ENCODE data around the gene PCDHA6.
"Not testable (repeated sequence)": the region's sequence is repeated elsewhere in the genome, so short reads cannot be mapped to it uniquely, and the experiment has no call there.

Gene PCDHA6

DNA sequence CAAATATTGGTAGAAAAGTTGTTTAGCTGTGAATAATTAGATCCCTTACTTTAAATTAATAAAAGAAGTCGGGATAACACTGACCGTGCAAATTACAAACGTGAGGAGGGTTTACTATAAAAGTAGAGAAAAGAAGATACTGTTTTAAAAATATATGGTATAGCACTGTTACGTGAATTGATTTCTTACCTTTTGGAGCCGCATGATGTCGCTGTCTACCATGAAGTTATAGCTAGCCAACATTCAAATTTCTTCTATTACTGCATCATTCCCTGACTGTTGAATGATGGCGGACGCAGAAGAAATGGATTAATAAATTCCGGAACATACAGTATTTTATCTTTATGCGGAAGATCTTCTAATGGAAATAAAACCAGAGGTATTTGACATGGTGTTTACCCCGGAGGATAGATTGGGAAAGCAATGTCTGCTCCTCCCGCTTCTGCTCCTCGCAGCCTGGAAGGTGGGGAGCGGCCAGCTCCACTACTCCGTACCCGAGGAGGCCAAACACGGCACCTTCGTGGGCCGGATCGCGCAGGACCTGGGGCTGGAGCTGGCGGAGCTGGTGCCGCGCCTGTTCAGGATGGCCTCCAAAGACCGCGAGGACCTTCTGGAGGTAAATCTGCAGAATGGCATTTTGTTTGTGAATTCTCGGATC, at the start of gene PCDHA6:
PCDHA6 (plus strand) TSS at position 257 of the 658 bp plus-strand sequence; CDS start at position 389, 132 bp downstream.
- no peak for DNase-seq

- DNase-seq = no peak
Measured at GRCh38 chr5:140780512-140780911, 47.2 kb upstream of the PCDHA6 start.

DNA sequence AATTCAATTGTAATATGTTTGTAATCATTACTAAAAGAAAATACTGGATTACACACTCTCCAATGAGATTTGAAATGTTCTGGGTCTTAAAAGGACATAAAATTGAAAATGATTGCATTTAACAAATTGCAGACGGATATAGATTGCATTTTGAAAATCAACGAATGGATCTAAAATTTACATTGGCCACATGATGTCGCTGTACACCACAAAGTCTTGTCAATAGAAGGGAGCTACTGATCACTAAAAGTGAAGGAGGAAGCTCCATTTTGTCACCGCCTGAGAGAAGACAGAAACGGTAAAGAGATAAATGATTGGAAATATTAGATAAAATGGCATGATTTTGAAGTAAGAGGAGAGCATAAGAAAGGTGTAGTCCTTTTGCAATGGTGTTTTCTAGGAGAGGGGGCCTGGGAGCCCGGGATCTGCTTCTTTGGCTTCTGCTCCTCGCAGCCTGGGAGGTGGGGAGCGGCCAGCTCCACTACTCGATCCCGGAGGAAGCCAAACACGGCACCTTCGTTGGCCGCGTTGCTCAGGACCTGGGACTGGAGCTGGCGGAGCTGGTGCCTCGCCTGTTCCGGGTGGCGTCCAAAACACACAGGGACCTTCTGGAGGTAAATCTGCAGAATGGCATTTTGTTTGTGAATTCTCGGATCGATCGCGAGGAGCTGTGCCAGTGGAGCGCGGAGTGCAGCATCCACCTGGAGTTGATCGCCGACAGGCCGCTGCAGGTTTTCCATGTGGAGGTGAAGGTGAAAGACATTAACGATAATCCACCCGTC, 41.7 kb upstream of the PCDHA6 start, which contains the start of gene PCDHA1:
PCDHA1 (plus strand) TSS at position 236 of the 782 bp plus-strand sequence.
- no peak for DNase-seq

DNA sequence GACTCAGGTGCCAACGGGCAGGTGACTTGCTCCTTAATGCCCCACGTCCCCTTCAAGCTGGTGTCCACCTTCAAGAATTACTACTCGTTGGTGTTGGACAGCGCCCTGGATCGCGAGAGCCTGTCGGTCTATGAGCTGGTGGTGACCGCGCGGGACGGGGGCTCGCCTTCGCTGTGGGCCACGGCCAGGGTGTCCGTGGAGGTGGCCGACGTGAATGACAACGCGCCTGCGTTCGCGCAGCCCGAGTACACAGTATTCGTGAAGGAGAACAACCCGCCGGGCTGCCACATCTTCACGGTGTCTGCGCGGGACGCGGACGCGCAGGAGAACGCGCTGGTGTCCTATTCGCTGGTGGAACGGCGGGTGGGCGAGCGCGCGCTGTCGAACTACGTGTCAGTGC, 40.3 kb upstream of the PCDHA6 start:
- DNase-seq = not testable (repeated sequence)

DNA sequence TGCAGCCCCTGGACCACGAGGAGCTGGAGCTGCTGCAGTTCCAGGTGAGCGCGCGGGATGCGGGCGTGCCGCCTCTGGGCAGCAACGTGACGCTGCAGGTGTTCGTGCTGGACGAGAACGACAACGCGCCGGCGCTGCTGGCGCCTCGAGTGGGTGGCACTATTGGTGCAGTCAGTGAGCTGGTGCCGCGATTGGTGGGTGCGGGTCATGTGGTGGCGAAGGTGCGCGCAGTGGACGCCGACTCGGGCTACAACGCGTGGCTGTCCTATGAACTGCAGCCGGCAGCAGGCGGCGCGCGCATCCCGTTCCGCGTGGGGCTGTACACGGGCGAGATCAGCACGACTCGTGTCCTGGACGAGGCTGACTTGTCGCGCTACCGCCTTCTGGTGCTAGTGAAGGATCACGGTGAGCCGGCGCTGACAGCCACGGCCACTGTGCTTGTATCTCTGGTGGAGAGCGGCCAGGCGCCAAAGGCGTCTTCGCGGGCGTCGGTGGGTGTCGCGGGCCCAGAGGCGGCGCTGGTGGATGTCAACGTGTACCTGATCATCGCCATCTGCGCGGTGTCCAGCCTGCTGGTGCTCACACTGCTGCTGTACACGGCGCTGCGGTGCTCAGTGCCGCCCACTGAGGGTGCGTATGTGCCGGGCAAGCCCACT, 39.8 kb upstream of the PCDHA6 start:
- not testable (repeated sequence) for DNase-seq

DNA sequence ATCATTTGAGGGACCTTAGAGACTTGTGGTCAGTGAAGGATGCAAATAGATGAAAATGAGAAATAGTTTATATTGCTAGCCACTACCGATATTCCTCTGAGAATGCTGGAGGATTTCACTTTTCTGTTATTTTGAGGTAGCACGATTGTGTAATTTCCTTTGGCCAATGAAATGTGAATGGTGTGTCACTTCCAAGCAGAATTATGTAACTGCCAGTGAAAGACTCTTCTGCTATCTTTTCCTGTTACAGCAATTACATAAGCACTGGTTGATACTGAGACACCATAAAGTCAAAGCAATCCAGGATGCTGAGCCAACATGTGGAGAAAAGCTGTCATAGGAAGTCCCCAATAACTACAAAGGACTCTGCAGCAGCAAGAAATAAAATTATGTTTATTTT, 36.7 kb upstream of the PCDHA6 start:
- no peak for DNase-seq

DNA sequence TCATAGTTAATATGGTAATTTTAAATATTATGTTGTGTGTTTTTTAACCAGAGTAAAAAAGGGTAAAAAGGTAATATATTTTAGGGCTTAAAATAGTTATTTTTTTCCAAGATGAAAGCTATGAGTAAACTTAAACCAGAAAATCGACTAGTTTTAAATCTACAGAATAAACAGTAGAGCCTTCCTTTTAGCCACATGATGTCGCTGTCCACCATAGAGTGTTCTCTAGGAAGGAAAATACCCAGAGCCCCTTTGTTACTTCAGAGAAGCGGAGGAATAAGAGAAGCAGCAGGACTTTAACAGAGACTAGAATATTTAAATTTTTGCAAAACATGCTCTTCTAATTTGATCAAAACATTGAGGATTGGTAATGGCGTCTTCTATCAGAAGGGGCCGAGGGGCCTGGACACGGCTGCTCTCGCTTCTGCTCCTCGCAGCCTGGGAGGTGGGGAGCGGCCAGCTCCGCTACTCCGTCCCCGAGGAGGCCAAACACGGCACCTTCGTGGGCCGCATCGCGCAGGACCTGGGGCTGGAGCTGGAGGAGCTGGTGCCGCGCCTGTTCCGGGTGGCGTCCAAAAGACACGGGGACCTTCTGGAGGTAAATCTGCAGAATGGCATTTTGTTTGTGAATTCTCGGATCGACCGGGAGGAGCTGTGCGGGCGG, 33.0 kb upstream of the PCDHA6 start, which contains the start of gene PCDHA2:
PCDHA2 (plus strand) TSS at position 258 of the 664 bp plus-strand sequence.
- DNase-seq = no peak

DNA sequence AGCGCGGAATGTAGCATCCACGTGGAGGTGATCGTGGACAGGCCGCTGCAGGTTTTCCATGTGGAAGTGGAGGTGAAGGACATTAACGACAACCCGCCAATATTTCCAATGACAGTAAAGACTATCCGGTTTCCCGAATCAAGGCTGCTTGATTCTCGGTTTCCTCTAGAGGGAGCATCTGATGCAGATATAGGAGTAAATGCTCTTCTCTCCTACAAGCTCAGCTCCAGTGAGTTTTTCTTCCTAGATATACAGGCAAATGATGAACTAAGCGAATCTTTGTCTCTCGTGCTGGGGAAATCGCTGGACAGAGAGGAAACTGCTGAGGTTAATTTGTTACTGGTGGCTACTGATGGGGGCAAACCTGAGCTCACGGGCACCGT, 32.5 kb upstream of the PCDHA6 start:
- DNase-seq = no peak

- not testable (repeated sequence) for DNase-seq
Measured at GRCh38 chr5:140796072-140796717, 31.6 kb upstream of the PCDHA6 start.

DNA sequence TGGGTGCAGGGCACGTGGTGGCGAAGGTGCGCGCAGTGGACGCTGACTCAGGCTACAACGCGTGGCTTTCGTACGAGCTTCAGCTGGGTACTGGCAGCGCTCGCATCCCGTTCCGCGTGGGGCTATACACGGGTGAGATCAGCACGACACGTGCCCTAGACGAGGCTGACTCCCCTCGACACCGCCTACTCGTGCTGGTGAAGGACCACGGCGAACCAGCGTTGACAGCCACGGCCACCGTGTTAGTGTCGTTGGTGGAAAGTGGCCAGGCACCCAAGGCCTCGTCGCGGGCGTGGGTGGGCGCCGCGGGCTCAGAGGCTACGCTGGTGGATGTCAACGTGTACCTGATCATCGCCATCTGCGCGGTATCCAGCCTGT, 31.1 kb upstream of the PCDHA6 start:
- no peak for DNase-seq

GRCh38 chr5:140800816-140801493, 26.8 kb upstream of the PCDHA6 start, which contains the start of gene PCDHA3:
Gene PCDHA3 (plus strand): TSS chr5:140801057.
- no peak for DNase-seq

GRCh38 chr5:140801494-140801841, 26.3 kb upstream of the PCDHA6 start:
- DNase-seq = no peak

DNA sequence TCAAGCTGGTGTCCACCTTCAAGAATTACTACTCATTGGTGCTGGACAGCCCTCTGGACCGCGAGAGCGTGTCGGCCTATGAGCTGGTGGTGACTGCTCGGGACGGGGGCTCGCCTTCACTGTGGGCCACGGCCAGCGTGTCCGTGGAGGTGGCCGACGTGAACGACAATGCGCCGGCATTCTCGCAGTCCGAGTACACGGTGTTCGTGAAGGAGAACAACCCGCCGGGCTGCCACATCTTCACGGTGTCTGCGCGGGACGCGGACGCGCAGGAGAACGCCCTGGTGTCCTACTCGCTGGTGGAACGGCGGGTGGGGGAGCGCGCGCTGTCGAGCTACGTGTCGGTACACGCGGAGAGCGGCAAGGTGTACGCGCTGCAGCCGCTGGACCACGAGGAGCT, 25.4 kb upstream of the PCDHA6 start:
- not testable (repeated sequence) for DNase-seq

DNA sequence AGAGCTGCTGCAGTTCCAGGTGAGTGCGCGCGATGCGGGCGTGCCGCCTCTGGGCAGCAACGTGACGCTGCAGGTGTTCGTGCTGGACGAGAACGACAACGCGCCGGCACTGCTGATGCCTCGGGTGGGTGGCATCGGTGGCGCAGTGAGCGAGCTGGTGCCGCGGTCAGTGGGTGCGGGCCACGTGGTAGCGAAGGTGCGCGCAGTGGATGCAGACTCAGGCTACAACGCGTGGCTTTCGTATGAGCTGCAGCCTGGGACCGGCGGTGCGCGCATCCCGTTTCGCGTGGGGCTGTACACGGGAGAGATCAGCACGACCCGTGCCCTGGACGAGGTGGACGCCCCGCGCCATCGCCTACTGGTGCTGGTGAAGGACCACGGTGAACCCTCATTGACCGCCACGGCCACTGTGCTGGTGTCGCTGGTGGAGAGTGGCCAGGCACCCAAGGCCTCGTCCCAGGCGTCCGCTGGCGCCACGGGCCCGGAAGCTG, 24.9 kb upstream of the PCDHA6 start:
- DNase-seq = no peak

DNA sequence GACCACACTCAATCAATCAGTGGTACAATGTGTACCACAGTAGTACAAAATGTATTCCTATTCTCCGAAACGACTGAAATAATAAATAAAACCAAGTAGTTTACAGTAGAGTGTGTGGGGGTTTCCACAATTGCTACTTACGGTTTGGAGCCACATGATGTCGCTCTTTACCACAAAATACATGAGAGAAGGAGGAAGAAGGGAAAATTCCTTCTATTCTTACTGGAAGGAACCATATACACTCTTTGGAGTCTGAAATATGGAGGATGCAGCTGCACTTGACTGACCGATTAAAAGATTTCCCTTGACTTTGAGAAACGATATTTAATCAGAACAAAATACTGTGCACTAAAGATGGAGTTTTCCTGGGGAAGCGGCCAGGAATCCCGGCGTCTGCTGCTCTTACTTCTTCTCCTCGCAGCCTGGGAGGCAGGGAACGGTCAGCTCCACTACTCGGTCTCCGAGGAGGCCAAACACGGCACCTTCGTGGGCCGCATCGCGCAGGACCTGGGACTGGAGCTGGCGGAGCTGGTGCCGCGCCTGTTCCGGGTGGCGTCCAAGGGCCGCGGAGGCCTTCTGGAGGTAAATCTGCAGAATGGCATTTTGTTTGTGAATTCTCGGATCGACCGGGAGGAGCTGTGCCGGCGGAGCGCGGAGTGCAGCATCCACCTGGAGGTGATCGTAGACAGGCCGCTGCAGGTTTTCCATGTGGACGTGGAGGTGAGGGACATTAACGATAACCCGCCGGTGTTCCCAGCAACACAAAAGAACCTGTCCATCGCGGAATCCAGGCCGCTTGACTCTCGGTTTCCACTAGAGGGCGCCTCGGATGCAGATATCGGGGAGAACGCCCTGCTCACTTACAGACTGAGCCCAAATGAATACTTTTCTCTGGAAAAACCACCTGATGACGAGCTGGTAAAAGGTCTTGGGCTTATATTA, 20.7 kb upstream of the PCDHA6 start, which contains the start of gene PCDHA4:
PCDHA4 (plus strand) TSS at position 235 of the 942 bp plus-strand sequence.
- DNase-seq = no peak

GRCh38 chr5:140808241-140808888, 19.4 kb upstream of the PCDHA6 start:
- DNase-seq = not testable (repeated sequence)

DNA sequence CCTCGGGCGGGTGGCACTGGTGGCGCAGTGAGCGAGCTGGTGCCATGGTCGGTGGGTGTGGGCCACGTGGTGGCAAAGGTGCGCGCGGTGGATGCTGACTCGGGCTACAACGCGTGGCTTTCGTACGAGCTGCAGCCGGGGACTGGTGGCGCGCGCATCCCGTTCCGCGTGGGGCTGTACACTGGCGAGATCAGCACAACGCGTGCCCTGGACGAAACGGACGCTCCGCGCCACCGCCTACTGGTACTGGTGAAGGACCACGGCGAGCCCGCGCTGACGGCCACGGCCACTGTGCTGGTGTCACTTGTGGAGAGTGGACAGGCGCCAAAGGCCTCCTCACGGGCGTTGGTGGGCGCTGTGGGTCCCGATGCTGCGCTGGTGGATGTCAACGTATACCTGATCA, 18.9 kb upstream of the PCDHA6 start:
- DNase-seq = no peak

DNA sequence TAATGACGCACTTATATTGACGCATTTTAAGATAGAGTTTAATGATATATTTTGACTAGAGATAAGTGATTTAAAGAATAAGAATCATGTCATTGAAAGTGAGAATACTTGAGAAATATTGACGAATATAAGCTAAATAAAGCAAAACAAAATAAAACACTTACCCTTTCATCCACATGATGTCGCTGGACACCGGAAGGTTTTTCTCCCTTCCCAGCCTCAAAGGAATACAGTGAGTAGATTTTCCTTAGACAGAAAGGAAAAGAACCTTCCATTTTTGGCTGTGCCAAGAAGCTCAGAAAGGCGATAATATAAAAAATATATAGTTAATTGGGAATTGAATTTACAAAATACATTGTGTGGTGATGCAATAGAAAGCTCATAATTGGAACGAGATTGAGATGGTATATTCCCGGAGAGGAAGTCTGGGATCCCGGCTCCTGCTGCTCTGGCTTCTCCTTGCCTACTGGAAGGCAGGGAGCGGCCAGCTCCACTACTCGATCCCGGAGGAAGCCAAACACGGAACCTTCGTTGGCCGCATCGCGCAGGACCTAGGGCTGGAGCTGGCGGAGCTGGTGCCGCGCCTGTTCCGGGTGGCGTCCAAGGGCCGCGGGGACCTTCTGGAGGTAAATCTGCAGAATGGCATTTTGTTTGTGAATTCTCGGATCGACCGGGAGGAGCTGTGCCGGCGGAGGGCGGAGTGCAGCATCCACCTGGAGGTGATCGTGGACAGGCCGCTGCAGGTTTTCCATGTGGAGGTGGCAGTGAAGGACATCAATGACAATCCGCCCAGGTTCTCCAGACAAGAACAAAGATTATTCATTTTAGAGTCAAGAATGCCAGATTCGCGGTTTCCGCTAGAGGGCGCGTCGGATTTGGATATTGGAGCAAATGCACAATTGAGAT, 6.1 kb upstream of the PCDHA6 start, which contains the start of gene PCDHA5:
PCDHA5 (plus strand) TSS at position 239 of the 906 bp plus-strand sequence.
- no peak for DNase-seq

- DNase-seq = no peak
Measured at GRCh38 chr5:140822281-140822629, 5.5 kb upstream of the PCDHA6 start.
